Uterus (tissue), 4 donors: ENCODE results near the gene ENDOD1. TPM values are rescaled to one million over a fixed set of nuclear protein-coding genes. Genes with fewer than 3 reads are reported as not detected.

ENCODE experiments used
- DNase-seq, 2 donors: peaks; one replicate each; pipeline ENCODE4 v3.0.0-alpha.2; 2019 to 2020
- H3K27ac ChIP-seq, 2 donors: fragments of 200-600 bp; sonication (generic); 1 replicate in 1 of 2; 2 replicates in 1 of 2; pipeline ENCODE4 v1.5.1; 2016 to 2018
- H3K27me3 ChIP-seq, 2 donors: fragments of 200-600 bp; sonication (generic); one replicate each; pipeline ENCODE4 v1.5.1; 2018 to 2019; ENCODE audit warnings: control low read depth in 1 of 2
- H3K36me3 ChIP-seq, 2 donors: fragments of 200-600 bp; sonication (generic); one replicate each; pipeline ENCODE4 v1.5.1; 2019; ENCODE audit warnings: control low read depth in 1 of 2
- H3K4me1 ChIP-seq, 2 donors: fragments of 200-600 bp; sonication (generic); one replicate each; pipeline ENCODE4 v1.5.1; 2018 to 2019; ENCODE audit warnings: control low read depth in 1 of 2
- H3K4me3 ChIP-seq, 2 donors: fragments of 200-600 bp; sonication (generic); 1 replicate in 1 of 2; 2 replicates in 1 of 2; pipeline ENCODE4 v1.5.1; 2018 to 2019; ENCODE audit warnings: mild to moderate bottlenecking in 1 of 2
- H3K9me3 ChIP-seq, 2 donors: fragments of 200-600 bp; sonication (generic); one replicate each; pipeline ENCODE4 v1.5.1; 2019; ENCODE audit warnings: control low read depth in 1 of 2
- CTCF ChIP-seq, 4 experiments: fragments of 200-600 bp in 2 of 4; fragments of 450-650 bp in 2 of 4; sonication (generic) in 2 of 4; IDR thresholded peaks; one replicate each; pipeline ENCODE4 v1.5.1; 2016 to 2019; ENCODE audit warnings: antibody characterized with exemption in 4 of 4, mild to moderate bottlenecking in 2 of 4, moderate library complexity in 1 of 4
- POLR2A ChIP-seq, 2 donors: fragments of 450-650 bp; IDR thresholded peaks; one replicate each; pipeline ENCODE4 v1.6.1; 2016; ENCODE audit warnings: antibody characterized with exemption in 2 of 2, mild to moderate bottlenecking in 1 of 2, moderate library complexity in 1 of 2
- intact Hi-C: fragments of 100-400 bp; cut with DNase I; formaldehyde crosslinking; loops from one replicate; pipeline ENCODE4 v1.15.1; 2023; ENCODE audit warnings: low total_unique reads
- total RNA-seq, 4 donors: library from RNA; depleted of rRNA in 3 of 4; stranded (reverse); fragments of >200 nt in 3 of 4; gene quantifications; one replicate each; pipeline versions ENCODE4 v1.1.0 to v1.2.4, GENCODE V29; 2014 to 2023
- donor health status: DM: yes; HTN: yes; CAD: no.

The ENDOD1 gene
- total RNA-seq, 4 donors from 2014 or later, result 35.0 to 82.9 (median 60.0) TPM

DNA sequence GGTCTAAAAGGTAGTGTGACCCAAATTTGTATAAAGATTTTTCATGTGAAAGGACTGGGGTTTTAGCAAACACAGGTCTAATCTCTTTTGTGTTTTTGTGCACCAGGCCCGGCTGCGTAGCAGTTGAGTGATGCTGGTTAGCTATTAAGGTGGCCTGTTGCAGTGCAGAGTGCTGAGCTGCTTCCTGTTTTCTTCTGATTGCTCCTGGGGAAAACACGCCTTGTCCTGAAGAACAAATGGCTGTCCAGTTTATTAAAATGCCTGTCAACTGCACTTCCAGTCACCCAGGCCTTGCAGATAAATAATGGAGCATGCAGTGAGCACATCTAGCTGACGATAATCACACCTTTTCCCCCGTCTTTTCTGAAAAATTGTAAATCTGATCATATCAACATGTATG lies 21.1 kb upstream of the ENDOD1 start:
- Histone ChIP-seq H3K9me3 (no peaks in the 10 kb centered on the region), H3K36me3 (no peaks in the 10 kb centered on the region), H3K27ac (peak overlapping the region; percentile 98 to 99), H3K4me3 (peak overlapping the region; percentile 84), H3K4me1 (peaks cover 0 to 12% of the 10 kb centered on the region in 2 donors), H3K27me3 (no peaks in the 10 kb centered on the region)
- TF ChIP-seq POLR2A (IDR thresholded peaks at IDR 0.05) (peak; percentile 81 to 89), CTCF (IDR thresholded peaks at IDR 0.05) (peak in 1 of 4 experiments; percentile 20)
- DNase-seq, result peak; percentile 72 to 89
- intact Hi-C loops, result loop anchor here (5.0 kb wide), 1 partner anchor 84 kb away; no protein-coding TSS in a partner anchor

- Histone ChIP-seq H3K4me3 (no peak overlapping the region), H3K36me3 (no peaks in the 10 kb centered on the region), H3K4me1 (peaks cover 10 to 19% of the 10 kb centered on the region in 2 donors), H3K27ac (no peak overlapping the region), H3K9me3 (no peaks in the 10 kb centered on the region), H3K27me3 (no peaks in the 10 kb centered on the region)
- intact Hi-C loops, result no loop called here
- no peak for TF ChIP-seq POLR2A (IDR thresholded peaks at IDR 0.05)
- no peak for TF ChIP-seq CTCF (IDR thresholded peaks at IDR 0.05)
- DNase-seq, result no peak
Observed at GRCh38 chr11:95070471-95070870, 19.2 kb upstream of the ENDOD1 start.

- intact Hi-C loops, result no loop called here
- Histone ChIP-seq H3K9me3 (no peaks in the 10 kb centered on the region), H3K27ac (no peak overlapping the region)
Observed at GRCh38 chr11:95072948-95073347, 16.7 kb upstream of the ENDOD1 start.

DNA sequence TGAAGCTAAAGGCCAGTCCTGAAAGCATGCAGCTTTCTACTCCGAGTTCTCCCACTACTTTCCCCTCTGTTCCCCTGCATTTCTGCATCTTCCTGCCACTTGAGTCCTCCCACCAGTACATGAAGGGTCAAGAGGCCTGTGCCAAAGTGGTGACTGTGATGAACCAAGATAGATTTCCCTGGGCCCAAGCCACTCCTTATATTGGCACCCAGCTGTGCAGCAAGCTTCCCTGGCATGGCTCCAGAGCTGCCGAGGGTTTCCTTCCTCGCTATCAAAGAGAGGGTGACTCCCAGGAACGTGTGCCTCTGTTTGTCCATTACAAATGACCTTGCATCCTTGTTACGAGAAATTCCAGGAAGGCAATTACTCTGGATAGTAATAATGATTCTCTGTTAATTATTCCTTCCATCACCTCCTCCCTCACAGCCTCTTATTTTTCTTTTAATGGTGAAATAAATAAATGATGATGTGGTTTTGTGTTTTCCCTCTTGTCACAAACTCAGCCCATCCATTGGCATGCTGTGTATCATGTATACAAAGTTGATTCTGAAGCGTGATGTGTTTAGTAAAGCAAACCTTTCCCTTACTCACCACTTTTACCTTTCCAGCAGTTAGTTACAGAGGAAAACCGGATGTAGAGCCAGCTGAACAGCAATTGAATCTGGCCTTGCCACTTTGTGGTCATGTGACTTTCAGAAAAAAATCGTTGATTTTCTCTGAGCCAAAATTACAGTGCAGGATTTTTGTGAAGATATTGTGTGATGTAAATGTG lies 14.7 kb upstream of the ENDOD1 start:
- Histone ChIP-seq H3K4me1 (peaks cover 10 to 14% of the 10 kb centered on the region in 2 donors), H3K4me3 (no peak overlapping the region), H3K9me3 (no peaks in the 10 kb centered on the region), H3K27me3 (no peaks in the 10 kb centered on the region), H3K36me3 (no peaks in the 10 kb centered on the region), H3K27ac (peak overlapping the region; percentile 53)
- peak in 1 of 2 donors; percentile 55 for DNase-seq
- intact Hi-C loops, result no loop called here
- no peak for TF ChIP-seq CTCF (IDR thresholded peaks at IDR 0.05)
- TF ChIP-seq POLR2A (IDR thresholded peaks at IDR 0.05), result no peak

More at GRCh38 chr11:95072948-95073347, 16.7 kb upstream of the ENDOD1 start:
- Histone ChIP-seq H3K36me3 (no peaks in the 10 kb centered on the region), H3K4me3 (no peak overlapping the region), H3K27me3 (no peaks in the 10 kb centered on the region), H3K4me1 (peaks cover 10 to 21% of the 10 kb centered on the region in 2 donors)
- no peak for TF ChIP-seq CTCF (IDR thresholded peaks at IDR 0.05)
- TF ChIP-seq POLR2A (IDR thresholded peaks at IDR 0.05), result no peak
- DNase-seq, result no peak

- intact Hi-C loops, result no loop called here
- Histone ChIP-seq H3K4me3 (no peak overlapping the region), H3K27me3 (no peaks in the 10 kb centered on the region), H3K9me3 (no peaks in the 10 kb centered on the region), H3K4me1 (peaks cover 10 to 14% of the 10 kb centered on the region in 2 donors), H3K27ac (peak overlapping the region; percentile 53), H3K36me3 (no peaks in the 10 kb centered on the region)
- no peak for TF ChIP-seq CTCF (IDR thresholded peaks at IDR 0.05)
- no peak for TF ChIP-seq POLR2A (IDR thresholded peaks at IDR 0.05)
- peak; percentile 47 to 72 for DNase-seq
Observed at GRCh38 chr11:95076416-95076815, 13.2 kb upstream of the ENDOD1 start.
